IMR-90 (cell line): ENCODE results near the gene ZNF17. TPM values are rescaled to one million over a fixed set of nuclear protein-coding genes. Genes with fewer than 3 reads are reported as not detected.

ENCODE experiments used
- ATAC-seq: fragments of 200-7000 bp; cut with Tn5 transposase; 2 replicates; pipeline ENCODE4 v1.9.1; 2020; ENCODE audit warnings: low read depth, mild to moderate bottlenecking, moderate library complexity
- BruUV-seq: library from RNA; stranded (reverse); fragments of 400-500 nt; replicated peaks from 2 replicates; lab custom pipeline; 2021; lab: Mats Ljungman, UMichigan
- CTCF ChIA-PET: fragments of 300-600 bp; formaldehyde crosslinking; extraction: SDS; loops from one replicate; lab custom pipeline; 2021; ENCODE audit warnings: antibody characterized with exemption; lab: Yijun Ruan, JAX
- POLR2A ChIA-PET: fragments of 300-600 bp; sonication (Branson Sonifier 250); formaldehyde crosslinking; loops from one replicate; lab custom pipeline; 2022; ENCODE audit warnings: antibody characterized with exemption; ENCODE audit not compliant: unreplicated experiment; lab: Charles Lee
- DNase-seq: peaks from one replicate; pipeline ENCODE4 v3.0.0; 2013
- H2AFZ ChIP-seq: replicated peaks from 2 replicates; pipeline ENCODE3; 2013; ENCODE audit warnings: low read length, mild to moderate bottlenecking; ENCODE audit not compliant: poor library complexity
- H2AK5ac ChIP-seq: 2 replicates; pipeline ENCODE4 v1.6.1; 2013; ENCODE audit warnings: low read depth, low read length, inconsistent platforms
- H2AK9ac ChIP-seq: replicated peaks from 2 replicates; pipeline ENCODE3; 2013; ENCODE audit warnings: mild to moderate bottlenecking, low read depth, low read length, moderate library complexity; ENCODE audit not compliant: poor library complexity
- H2BK120ac ChIP-seq: 2 replicates; pipeline ENCODE4 v1.6.1; 2013; ENCODE audit warnings: low read depth, low read length, inconsistent platforms
- H2BK15ac ChIP-seq: 3 replicates; pipeline ENCODE4 v1.6.1; 2013; ENCODE audit warnings: low read depth, low read length, inconsistent platforms
- H2BK20ac ChIP-seq: 2 replicates; pipeline ENCODE4 v1.6.1; 2013; ENCODE audit warnings: low read depth, mild to moderate bottlenecking, inconsistent platforms, low read length, moderate library complexity
- H2BK5ac ChIP-seq: 2 replicates; pipeline ENCODE4 v1.6.1; 2013; ENCODE audit warnings: mild to moderate bottlenecking, low read depth, low read length, inconsistent platforms; ENCODE audit not compliant: poor library complexity, severe bottlenecking
- H3K14ac ChIP-seq: replicated peaks from 2 replicates; pipeline ENCODE4 v1.6.1; 2013; ENCODE audit warnings: low read depth, low read length, inconsistent platforms
- H3K18ac ChIP-seq: 2 replicates; pipeline ENCODE4 v1.6.1; 2013; ENCODE audit warnings: low read depth, low read length, control low read depth
- H3K23ac ChIP-seq: 2 replicates; pipeline ENCODE4 v1.6.1; 2013; ENCODE audit warnings: low read depth, low read length, inconsistent platforms
- H3K27ac ChIP-seq: 2 replicates; pipeline ENCODE4 v1.5.1; 2013; ENCODE audit warnings: mild to moderate bottlenecking, control low read depth, low read length; ENCODE audit not compliant: insufficient read depth
- H3K27me3 ChIP-seq: 2 replicates; pipeline ENCODE4 v1.6.1; 2013; ENCODE audit warnings: low read length; ENCODE audit not compliant: control insufficient read depth, insufficient read depth
- H3K36me3 ChIP-seq: 2 replicates; pipeline ENCODE4 v1.6.1; 2013; ENCODE audit warnings: low read length, mixed read lengths; ENCODE audit not compliant: control insufficient read depth, insufficient read depth
- H3K4ac ChIP-seq: 2 replicates; pipeline ENCODE4 v1.6.1; 2013; ENCODE audit warnings: low read depth, low read length, inconsistent platforms
- H3K4me1 ChIP-seq: 2 replicates; pipeline ENCODE4 v1.6.1; 2013; ENCODE audit warnings: low read length, mixed read lengths; ENCODE audit not compliant: control insufficient read depth, insufficient read depth
- H3K4me2 ChIP-seq: 2 replicates; pipeline ENCODE4 v1.6.1; 2013; ENCODE audit warnings: low read depth, mild to moderate bottlenecking, control low read depth, low read length, moderate library complexity
- H3K4me3 ChIP-seq: 2 replicates; pipeline ENCODE4 v1.5.1; 2013; ENCODE audit warnings: low read depth, mild to moderate bottlenecking, control low read depth, low read length, moderate library complexity; ENCODE audit not compliant: insufficient read depth
- H3K56ac ChIP-seq: 2 replicates; pipeline ENCODE4 v1.6.1; 2013; ENCODE audit warnings: low read length, inconsistent platforms; ENCODE audit not compliant: insufficient read depth; ENCODE audit errors: extremely low read depth
- H3K79me1 ChIP-seq, 2 experiments: 2 replicates each; pipeline ENCODE4 v1.6.1; 2013; ENCODE audit warnings: low read length in 2 of 2, inconsistent platforms in 1 of 2, low read depth in 1 of 2
- H3K9ac ChIP-seq: 2 replicates; pipeline ENCODE4 v1.6.1; 2013; ENCODE audit warnings: low read depth, low read length, control low read depth
- H3K9me1 ChIP-seq: 2 replicates; pipeline ENCODE4 v1.6.1; 2013; ENCODE audit warnings: low read length, inconsistent platforms; ENCODE audit not compliant: insufficient read depth
- H3K9me3 ChIP-seq: 2 replicates; pipeline ENCODE4 v1.6.1; 2013; ENCODE audit warnings: low read length; ENCODE audit not compliant: control insufficient read depth, insufficient read depth
- H4K20me1 ChIP-seq: 2 replicates; pipeline ENCODE4 v1.6.1; 2013; ENCODE audit warnings: low read length, inconsistent platforms; ENCODE audit not compliant: insufficient read depth
- H4K5ac ChIP-seq: 2 replicates; pipeline ENCODE4 v1.6.1; 2013; ENCODE audit warnings: mild to moderate bottlenecking, low read depth, low read length, control low read depth
- H4K8ac ChIP-seq, 2 experiments: 2 replicates each; pipeline ENCODE4 v1.6.1; 2013; ENCODE audit warnings: low read depth in 2 of 2, low read length in 2 of 2, control low read depth in 1 of 2, inconsistent platforms in 1 of 2
- H4K91ac ChIP-seq: 2 replicates; pipeline ENCODE4 v1.6.1; 2013; ENCODE audit warnings: low read depth, low read length, inconsistent platforms; ENCODE audit not compliant: insufficient read depth
- CHD1 ChIP-seq: IDR thresholded peaks from 2 replicates; pipeline ENCODE4 v1.6.1; 2012; ENCODE audit warnings: low read depth, low read length, improper control_type of control experiment
- CTCF ChIP-seq: conservative IDR thresholded peaks from 2 replicates; pipeline ENCODE4 v1.5.1; 2012; ENCODE audit warnings: mild to moderate bottlenecking, low read depth, low read length, improper control_type of control experiment
- MAZ ChIP-seq: IDR thresholded peaks from 2 replicates; pipeline ENCODE4 v1.6.1; 2012; ENCODE audit warnings: low read depth, mild to moderate bottlenecking, low read length, improper control_type of control experiment, moderate library complexity, borderline replicate concordance
- POLR2A ChIP-seq: IDR thresholded peaks from 2 replicates; pipeline ENCODE4 v1.6.1; 2012; ENCODE audit warnings: mild to moderate bottlenecking, low read depth, low read length
- RFX5 ChIP-seq: IDR thresholded peaks from 2 replicates; pipeline ENCODE4 v1.8.0; 2012; ENCODE audit warnings: low read depth, mild to moderate bottlenecking, low read length, moderate library complexity
- SMC3 ChIP-seq: fragments of 150-350 bp; IDR thresholded peaks from 2 replicates; pipeline ENCODE4 v1.6.1; 2016; ENCODE audit warnings: low read depth, mild to moderate bottlenecking, antibody characterized with exemption, low read length, moderate library complexity
- WGBS, 2 experiments: methylation state at CpG; one replicate each; pipeline versions ENCODE4 v1.1.5 to v1.1.7; 2013; ENCODE audit warnings: missing lambda C conversion rate in 2 of 2; ENCODE audit not compliant: insufficient read length in 1 of 2; ENCODE audit errors: extremely low coverage in 2 of 2; 5-methylcytosine and 5-hydroxymethylcytosine counted together
- dilution Hi-C: fragments of 300-500 bp; cut with HindIII; formaldehyde crosslinking; loops from one replicate; pipeline ENCODE4 v1.14.3; 2018; ENCODE audit warnings: low sequenced_read_pairs; ENCODE audit not compliant: unreplicated experiment
- in situ Hi-C: fragments of 300-500 bp; cut with MboI; formaldehyde crosslinking; loops from 3 replicates; pipeline ENCODE4 v1.14.3; 2019; ENCODE audit warnings: low sequenced_read_pairs, inconsistent platforms, mixed read lengths
- intact Hi-C: fragments of 100-400 bp; cut with micrococcal nuclease; formaldehyde crosslinking; loops from 2 replicates; pipeline ENCODE4 v1.10.0; 2022
- polyA plus RNA-seq, 3 experiments: library from polyadenylated mRNA; depleted of rRNA; stranded (reverse); fragments of >200 nt; gene quantifications; 2 replicates each; pipeline ENCODE4 v1.2.3, GENCODE V29; 2012; ENCODE audit warnings: low replicate concordance in 1 of 3
- total RNA-seq: library from RNA; depleted of rRNA; stranded (reverse); fragments of >200 nt; gene quantifications from 2 replicates; pipeline ENCODE4 v1.2.3, GENCODE V29; 2012
- TF ChIP-seq, protein P1 (sequence below): fragments of 150-350 bp; IDR thresholded peaks from 2 replicates; pipeline ENCODE4 v1.6.1; 2017; ENCODE audit warnings: mild to moderate bottlenecking, antibody characterized with exemption, low read length, low read depth
- TF ChIP-seq, protein P2 (sequence below): fragments of 150-350 bp; IDR thresholded peaks from 2 replicates; pipeline ENCODE4 v1.6.1; 2016; ENCODE audit warnings: low read depth, mild to moderate bottlenecking, low read length, moderate library complexity, borderline replicate concordance

The ZNF17 gene
- total and polyA plus RNA-seq, 2 of the 4 experiments (the other 2 are of a cell fraction): 4.3 to 17.4 TPM

DNA sequence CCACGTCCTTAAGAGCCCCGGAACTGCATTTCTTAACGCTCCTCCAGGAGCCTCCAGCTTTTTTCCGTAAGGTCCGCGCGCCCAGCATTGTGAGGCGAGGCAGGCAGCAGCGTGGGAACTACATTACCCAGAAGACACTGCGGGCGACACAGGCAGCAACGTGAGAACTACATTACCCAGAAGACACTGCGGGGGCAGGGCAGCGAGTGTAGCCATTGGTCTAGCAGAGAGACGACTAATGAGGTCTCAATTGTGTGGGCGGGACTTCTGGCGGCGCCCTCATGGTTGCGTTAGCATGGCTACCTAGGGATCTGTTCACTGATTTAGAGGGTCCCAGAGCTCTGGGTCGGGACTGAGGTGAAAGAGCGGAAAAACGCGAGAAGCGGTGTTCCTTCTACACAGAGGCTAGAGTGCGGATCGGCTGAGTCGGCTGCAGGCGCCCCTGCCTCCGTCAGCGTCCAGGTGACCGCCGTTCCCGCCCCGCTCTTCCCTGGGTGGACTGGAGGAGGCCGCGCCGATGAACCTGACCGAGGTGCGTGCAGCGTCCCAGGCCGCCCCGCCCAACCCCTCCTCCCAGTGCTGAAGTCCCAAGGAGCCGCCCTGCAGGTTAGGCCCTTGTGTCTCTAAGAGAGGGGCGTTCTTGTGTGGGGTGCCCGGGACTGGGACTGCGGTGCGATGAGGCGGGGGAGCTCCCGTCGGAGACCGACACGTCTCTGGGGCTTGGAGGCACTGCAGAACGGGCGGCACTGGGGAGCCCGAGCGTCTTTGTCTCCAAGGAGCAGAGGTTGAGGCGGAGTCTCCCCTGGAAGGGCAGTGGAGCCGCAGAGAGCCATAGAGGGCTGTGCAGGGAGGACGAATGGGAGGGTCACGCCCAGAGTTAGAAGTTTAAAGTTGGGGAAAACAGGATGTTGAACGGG is 24.4 kb downstream of the ZNF17 start, which contains the start of gene ZNF749 (continued):
- no peak for TF ChIP-seq CTCF
- no peak for TF ChIP-seq CHD1

- no peak overlapping the region for H2BK120ac ChIP-seq
- ATAC-seq (no peak), DNase-seq (no peak)
- H2AK9ac ChIP-seq: no peak overlapping the region
- no peak overlapping the region for H4K5ac ChIP-seq
- no peak overlapping the region for H2AK5ac ChIP-seq
- no TSS peak for BruUV-seq
- TF ChIP-seq, protein P1, sequence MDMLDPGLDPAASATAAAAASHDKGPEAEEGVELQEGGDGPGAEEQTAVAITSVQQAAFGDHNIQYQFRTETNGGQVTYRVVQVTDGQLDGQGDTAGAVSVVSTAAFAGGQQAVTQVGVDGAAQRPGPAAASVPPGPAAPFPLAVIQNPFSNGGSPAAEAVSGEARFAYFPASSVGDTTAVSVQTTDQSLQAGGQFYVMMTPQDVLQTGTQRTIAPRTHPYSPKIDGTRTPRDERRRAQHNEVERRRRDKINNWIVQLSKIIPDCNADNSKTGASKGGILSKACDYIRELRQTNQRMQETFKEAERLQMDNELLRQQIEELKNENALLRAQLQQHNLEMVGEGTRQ: no peak
- TF ChIP-seq, protein P2, sequence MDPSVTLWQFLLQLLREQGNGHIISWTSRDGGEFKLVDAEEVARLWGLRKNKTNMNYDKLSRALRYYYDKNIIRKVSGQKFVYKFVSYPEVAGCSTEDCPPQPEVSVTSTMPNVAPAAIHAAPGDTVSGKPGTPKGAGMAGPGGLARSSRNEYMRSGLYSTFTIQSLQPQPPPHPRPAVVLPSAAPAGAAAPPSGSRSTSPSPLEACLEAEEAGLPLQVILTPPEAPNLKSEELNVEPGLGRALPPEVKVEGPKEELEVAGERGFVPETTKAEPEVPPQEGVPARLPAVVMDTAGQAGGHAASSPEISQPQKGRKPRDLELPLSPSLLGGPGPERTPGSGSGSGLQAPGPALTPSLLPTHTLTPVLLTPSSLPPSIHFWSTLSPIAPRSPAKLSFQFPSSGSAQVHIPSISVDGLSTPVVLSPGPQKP: no peak
- TF ChIP-seq POLR2A: no peak
- no peak for TF ChIP-seq SMC3
- TF ChIP-seq MAZ: no peak
- TF ChIP-seq RFX5: no peak
- intact Hi-C loops (no loop called here), dilution Hi-C loops (no loop called here), in situ Hi-C loops (no loop called here)
- no peak overlapping the region for H4K8ac ChIP-seq
- POLR2A ChIA-PET: no interaction called here
- H3K9me1 ChIP-seq: 0 out of 2 replicates have a peak, but pooled peaks cover 7% of the 10 kb centered on the region
- peaks cover 4% of the 10 kb centered on the region; the same call in 1 of the 2 replicates for H3K36me3 ChIP-seq
- H2AFZ ChIP-seq: no peak overlapping the region
- no peak overlapping the region for H3K18ac ChIP-seq
- no peak overlapping the region for H3K4me3 ChIP-seq
- no peak overlapping the region for H3K23ac ChIP-seq
- peaks cover 13 to 48% of the 10 kb centered on the region in 2 experiments for H3K79me1 ChIP-seq
- no peak overlapping the region for H4K91ac ChIP-seq
- H3K56ac ChIP-seq: no peak overlapping the region
- H3K27ac ChIP-seq: no peak overlapping the region
- CTCF ChIA-PET: interaction anchor here (0.7 kb wide), 1 partner anchor 323 kb away, joined by 3 read pairs; no protein-coding TSS in a partner anchor
- no peak overlapping the region for H3K14ac ChIP-seq
- no peak overlapping the region for H2BK15ac ChIP-seq
- no peak overlapping the region for H2BK20ac ChIP-seq
- H3K4me2 ChIP-seq: peak overlapping the region; percentile 93
- no peak overlapping the region for H2BK5ac ChIP-seq
- H3K27me3 ChIP-seq: no peaks in the 10 kb centered on the region
- no CpG with 5 or more reads among the region's 1 CpG for WGBS, 2 experiments
- peaks cover 2% of the 10 kb centered on the region; the same call in 1 of the 2 replicates for H3K4me1 ChIP-seq
- H3K9me3 ChIP-seq: no peaks in the 10 kb centered on the region
- H3K4ac ChIP-seq: no peak overlapping the region
- H3K9ac ChIP-seq: no peak overlapping the region
- H4K20me1 ChIP-seq: no peaks in the 10 kb centered on the region
These were observed 25.5 kb downstream of the ZNF17 start for GRCh38 chr19:57436417-57436816.
